ENCODE data around the gene SERTAD2. TPM values are rescaled to one million over a fixed set of nuclear protein-coding genes. Genes with fewer than 3 reads are reported as not detected.

Gene SERTAD2
- total RNA-seq, 1 donor from 2014 or later, result 9.4 TPM

- Histone ChIP-seq H3K4me3 (ENCODE audit: low read length in 3 of 3) (no peak overlapping the region), H3K27me3 (ENCODE audit: control insufficient read depth in 3 of 3, insufficient read depth in 3 of 3, low read length in 3 of 3) (no peaks in the 10 kb centered on the region), H3K27ac (ENCODE audit: low read depth, low read length) (no peak overlapping the region), H3K36me3 (ENCODE audit: control insufficient read depth in 3 of 3, insufficient read depth in 3 of 3, low read length in 3 of 3) (peaks cover 10 to 17% (median 16%) of the 10 kb centered on the region in 3 donors), H3K4me1 (ENCODE audit: control insufficient read depth in 3 of 3, insufficient read depth in 3 of 3, low read length in 3 of 3) (peaks cover 4 to 13% (median 8%) of the 10 kb centered on the region in 3 donors), H3K9me3 (ENCODE audit: control insufficient read depth in 3 of 3, low read length in 3 of 3) (no peaks in the 10 kb centered on the region), H3K9ac (ENCODE audit: low read depth in 1 of 3, low read length in 3 of 3) (no peak overlapping the region)
These were observed 23.0 kb downstream of the SERTAD2 start for GRCh38 chr2:64630752-64631151.

GRCh38 chr2:64629875-64630274 lies 23.8 kb downstream of the SERTAD2 start:
- H3K4me3 ChIP-seq (ENCODE audit: low read length in 3 of 3), result no peak overlapping the region
- no peak overlapping the region for H3K27ac ChIP-seq (ENCODE audit: low read depth, low read length)
- H3K9me3 ChIP-seq (ENCODE audit: control insufficient read depth in 3 of 3, low read length in 3 of 3), result no peaks in the 10 kb centered on the region
- H3K4me1 ChIP-seq (ENCODE audit: control insufficient read depth in 3 of 3, insufficient read depth in 3 of 3, low read length in 3 of 3), result peaks cover 4 to 12% (median 8%) of the 10 kb centered on the region in 3 donors
- H3K27me3 ChIP-seq (ENCODE audit: control insufficient read depth in 3 of 3, insufficient read depth in 3 of 3, low read length in 3 of 3), result no peaks in the 10 kb centered on the region
- peaks cover 6 to 12% (median 11%) of the 10 kb centered on the region in 3 donors for H3K36me3 ChIP-seq (ENCODE audit: control insufficient read depth in 3 of 3, insufficient read depth in 3 of 3, low read length in 3 of 3)
- peak overlapping the region in 1 of 3 donors; percentile 0 for H3K9ac ChIP-seq (ENCODE audit: low read depth in 1 of 3, low read length in 3 of 3)

GRCh38 chr2:64629329-64629781 lies 24.4 kb downstream of the SERTAD2 start:
- Histone ChIP-seq H3K4me3 (ENCODE audit: low read length in 3 of 3) (no peak overlapping the region), H3K9me3 (ENCODE audit: control insufficient read depth in 3 of 3, low read length in 3 of 3) (no peaks in the 10 kb centered on the region), H3K27ac (ENCODE audit: low read depth, low read length) (no peak overlapping the region), H3K36me3 (ENCODE audit: control insufficient read depth in 3 of 3, insufficient read depth in 3 of 3, low read length in 3 of 3) (peaks cover 4 to 10% (median 8%) of the 10 kb centered on the region in 3 donors), H3K9ac (ENCODE audit: low read depth in 1 of 3, low read length in 3 of 3) (peak overlapping the region in 1 of 3 donors; percentile 0), H3K27me3 (ENCODE audit: control insufficient read depth in 3 of 3, insufficient read depth in 3 of 3, low read length in 3 of 3) (no peaks in the 10 kb centered on the region), H3K4me1 (ENCODE audit: control insufficient read depth in 3 of 3, insufficient read depth in 3 of 3, low read length in 3 of 3) (peaks cover 4 to 12% (median 8%) of the 10 kb centered on the region in 3 donors)

GRCh38 chr2:64627860-64628841 lies 25.6 kb downstream of the SERTAD2 start:
- Histone ChIP-seq H3K27ac (ENCODE audit: low read depth, low read length) (no peak overlapping the region), H3K9me3 (ENCODE audit: control insufficient read depth in 3 of 3, low read length in 3 of 3) (no peaks in the 10 kb centered on the region), H3K27me3 (ENCODE audit: control insufficient read depth in 3 of 3, insufficient read depth in 3 of 3, low read length in 3 of 3) (no peaks in the 10 kb centered on the region), H3K4me1 (ENCODE audit: control insufficient read depth in 3 of 3, insufficient read depth in 3 of 3, low read length in 3 of 3) (peaks cover 4 to 12% (median 8%) of the 10 kb centered on the region in 3 donors), H3K4me3 (ENCODE audit: low read length in 3 of 3) (no peak overlapping the region), H3K36me3 (ENCODE audit: control insufficient read depth in 3 of 3, insufficient read depth in 3 of 3, low read length in 3 of 3) (peaks cover 3 to 5% (median 4%) of the 10 kb centered on the region in 3 donors), H3K9ac (ENCODE audit: low read depth in 1 of 3, low read length in 3 of 3) (no peak overlapping the region)

- no peak overlapping the region for H3K27ac ChIP-seq (ENCODE audit: low read depth, low read length)
- H3K4me3 ChIP-seq (ENCODE audit: low read length in 3 of 3), result no peak overlapping the region
- peaks cover 3 to 5% (median 4%) of the 10 kb centered on the region in 3 donors for H3K36me3 ChIP-seq (ENCODE audit: control insufficient read depth in 3 of 3, insufficient read depth in 3 of 3, low read length in 3 of 3)
- H3K9ac ChIP-seq (ENCODE audit: low read depth in 1 of 3, low read length in 3 of 3), result peak overlapping the region in 1 of 3 donors; percentile 40
- H3K4me1 ChIP-seq (ENCODE audit: control insufficient read depth in 3 of 3, insufficient read depth in 3 of 3, low read length in 3 of 3), result peaks cover 4 to 12% (median 8%) of the 10 kb centered on the region in 3 donors
- H3K9me3 ChIP-seq (ENCODE audit: control insufficient read depth in 3 of 3, low read length in 3 of 3), result no peaks in the 10 kb centered on the region
- H3K27me3 ChIP-seq (ENCODE audit: control insufficient read depth in 3 of 3, insufficient read depth in 3 of 3, low read length in 3 of 3), result no peaks in the 10 kb centered on the region
These were observed 26.6 kb downstream of the SERTAD2 start for GRCh38 chr2:64626963-64627760.

GRCh38 chr2:64626146-64626809 lies 27.4 kb downstream of the SERTAD2 start:
- H3K9ac ChIP-seq (ENCODE audit: low read depth in 1 of 3, low read length in 3 of 3), result no peak overlapping the region
- H3K27ac ChIP-seq (ENCODE audit: low read depth, low read length), result no peak overlapping the region
- no peaks in the 10 kb centered on the region for H3K27me3 ChIP-seq (ENCODE audit: control insufficient read depth in 3 of 3, insufficient read depth in 3 of 3, low read length in 3 of 3)
- peaks cover 4 to 12% (median 8%) of the 10 kb centered on the region in 3 donors for H3K4me1 ChIP-seq (ENCODE audit: control insufficient read depth in 3 of 3, insufficient read depth in 3 of 3, low read length in 3 of 3)
- H3K4me3 ChIP-seq (ENCODE audit: low read length in 3 of 3), result no peak overlapping the region
- no peaks in the 10 kb centered on the region for H3K9me3 ChIP-seq (ENCODE audit: control insufficient read depth in 3 of 3, low read length in 3 of 3)
- peaks cover 0 to 5% (median 4%) of the 10 kb centered on the region in 3 donors for H3K36me3 ChIP-seq (ENCODE audit: control insufficient read depth in 3 of 3, insufficient read depth in 3 of 3, low read length in 3 of 3)

GRCh38 chr2:64625299-64626145 lies 28.2 kb downstream of the SERTAD2 start:
- H3K9ac ChIP-seq (ENCODE audit: low read depth in 1 of 3, low read length in 3 of 3), result no peak overlapping the region
- peaks cover 4 to 12% (median 8%) of the 10 kb centered on the region in 3 donors for H3K4me1 ChIP-seq (ENCODE audit: control insufficient read depth in 3 of 3, insufficient read depth in 3 of 3, low read length in 3 of 3)
- H3K9me3 ChIP-seq (ENCODE audit: control insufficient read depth in 3 of 3, low read length in 3 of 3), result no peaks in the 10 kb centered on the region
- no peak overlapping the region for H3K4me3 ChIP-seq (ENCODE audit: low read length in 3 of 3)
- no peaks in the 10 kb centered on the region for H3K27me3 ChIP-seq (ENCODE audit: control insufficient read depth in 3 of 3, insufficient read depth in 3 of 3, low read length in 3 of 3)
- H3K27ac ChIP-seq (ENCODE audit: low read depth, low read length), result no peak overlapping the region
- H3K36me3 ChIP-seq (ENCODE audit: control insufficient read depth in 3 of 3, insufficient read depth in 3 of 3, low read length in 3 of 3), result no peaks in the 10 kb centered on the region

- Histone ChIP-seq H3K36me3 (ENCODE audit: control insufficient read depth in 3 of 3, insufficient read depth in 3 of 3, low read length in 3 of 3) (no peaks in the 10 kb centered on the region), H3K9ac (ENCODE audit: low read depth in 1 of 3, low read length in 3 of 3) (no peak overlapping the region), H3K27me3 (ENCODE audit: control insufficient read depth in 3 of 3, insufficient read depth in 3 of 3, low read length in 3 of 3) (no peaks in the 10 kb centered on the region), H3K9me3 (ENCODE audit: control insufficient read depth in 3 of 3, low read length in 3 of 3) (no peaks in the 10 kb centered on the region), H3K27ac (ENCODE audit: low read depth, low read length) (no peak overlapping the region), H3K4me3 (ENCODE audit: low read length in 3 of 3) (no peak overlapping the region), H3K4me1 (ENCODE audit: control insufficient read depth in 3 of 3, insufficient read depth in 3 of 3, low read length in 3 of 3) (peaks cover 4 to 12% (median 8%) of the 10 kb centered on the region in 3 donors)
These were observed 28.9 kb downstream of the SERTAD2 start for GRCh38 chr2:64624862-64625261.

Data from skeletal muscle tissue (tissue), 4 donors.